B cell (primary cell): ENCODE data around the gene CCR1. TPM values are rescaled to one million over a fixed set of nuclear protein-coding genes. Genes with fewer than 3 reads are reported as not detected.

Source experiments
- ATAC-seq: fragments of 200-7000 bp; cut with Tn5 transposase; one replicate; pipeline ENCODE4 v1.10.0; 2021; ENCODE audit warnings: low read depth, mild to moderate bottlenecking, moderate number of reproducible peaks, moderate library complexity
- CTCF ChIA-PET: fragments of 350-600 bp; sonication (Branson Sonifier 250); formaldehyde crosslinking; loops from one replicate; lab custom pipeline; 2021; ENCODE audit warnings: antibody characterized with exemption, inconsistent platforms; lab: Charles Lee
- POLR2A ChIA-PET: fragments of 350-600 bp; sonication (Branson Sonifier 250); formaldehyde crosslinking; loops from one replicate; lab custom pipeline; 2021; ENCODE audit warnings: antibody characterized with exemption; lab: Charles Lee
- DNase-seq: peaks from one replicate; pipeline ENCODE4 v3.0.0; 2013
- H2AFZ ChIP-seq: 2 replicates; pipeline ENCODE4 v1.6.1; 2012; ENCODE audit warnings: mild to moderate bottlenecking, low read depth, low read length; ENCODE audit not compliant: insufficient read depth, poor library complexity, severe bottlenecking
- H3K27ac ChIP-seq, 2 donors: 1 replicate in 1 of 2; 2 replicates in 1 of 2; pipeline ENCODE4 v1.5.1; 2012 to 2013; ENCODE audit warnings: low read length in 2 of 2, mild to moderate bottlenecking in 2 of 2, moderate library complexity in 1 of 2
- H3K27me3 ChIP-seq, 4 experiments: fragments of 200-600 bp in 1 of 4; sonication (generic) in 1 of 4; replicated peaks in 1 of 4; 1 replicate in 2 of 4; 2 replicates in 2 of 4; pipeline versions ENCODE4 v1.6.1 to v1.7.0; 2013 to 2016; ENCODE audit warnings: low read length in 3 of 4, mild to moderate bottlenecking in 2 of 4, mixed read lengths in 1 of 4, moderate library complexity in 1 of 4; ENCODE audit not compliant: insufficient read depth in 4 of 4, control insufficient read depth in 3 of 4; ENCODE audit errors: control extremely low read depth in 1 of 4
- H3K36me3 ChIP-seq, 2 experiments: replicated peaks in 1 of 2; 1 replicate in 1 of 2; 2 replicates in 1 of 2; pipeline versions ENCODE4 v1.6.1 to v1.7.1; 2013; ENCODE audit warnings: low read length in 1 of 2; ENCODE audit not compliant: insufficient read depth in 2 of 2, control insufficient read depth in 1 of 2; ENCODE audit errors: control extremely low read depth in 1 of 2, extremely low read depth in 1 of 2
- H3K4me1 ChIP-seq, 2 donors: fragments of 200-600 bp in 1 of 2; sonication (generic) in 1 of 2; 1 replicate in 1 of 2; 2 replicates in 1 of 2; pipeline versions ENCODE4 v1.5.1 to v1.6.1; 2013 to 2017; ENCODE audit warnings: low read length in 2 of 2; ENCODE audit not compliant: control insufficient read depth in 2 of 2, insufficient read depth in 2 of 2
- H3K4me2 ChIP-seq: replicated peaks from 2 replicates; pipeline ENCODE3; 2012; ENCODE audit warnings: mild to moderate bottlenecking, low read depth, low read length; ENCODE audit not compliant: poor library complexity, severe bottlenecking
- H3K4me3 ChIP-seq, 5 experiments: fragments of 200-600 bp in 1 of 5; sonication (generic) in 1 of 5; 1 replicate in 3 of 5; 2 replicates in 2 of 5; pipeline versions ENCODE4 v1.5.1 to v1.7.0; 2011 to 2016; ENCODE audit warnings: low read length in 4 of 5, mild to moderate bottlenecking in 4 of 5, low read depth in 2 of 5, control low read depth in 1 of 5, moderate library complexity in 1 of 5; ENCODE audit not compliant: insufficient read depth in 1 of 5; ENCODE audit errors: control extremely low read depth in 1 of 5, extremely low read depth in 1 of 5
- H3K79me2 ChIP-seq: fragments of 200-600 bp; sonication (generic); one replicate; pipeline ENCODE4 v1.6.0; 2016; ENCODE audit warnings: low read length; ENCODE audit not compliant: control insufficient read depth, insufficient read depth
- H3K9ac ChIP-seq: fragments of 200-600 bp; sonication (generic); 2 replicates; pipeline ENCODE4 v1.6.1; 2017; ENCODE audit warnings: mild to moderate bottlenecking, low read length, moderate library complexity
- H3K9me3 ChIP-seq, 3 donors: one replicate each; pipeline versions ENCODE4 v1.6.1 to v1.7.1; 2013; ENCODE audit warnings: low read length in 2 of 3; ENCODE audit not compliant: control insufficient read depth in 2 of 3, insufficient read depth in 1 of 3; ENCODE audit errors: control extremely low read depth in 1 of 3
- H4K20me1 ChIP-seq: 2 replicates; pipeline ENCODE4 v1.6.0; 2012; ENCODE audit warnings: mild to moderate bottlenecking, low read length; ENCODE audit not compliant: insufficient read depth, control insufficient read depth, poor library complexity, severe bottlenecking
- H3K27ac Mint-ChIP-seq: one replicate; pipeline ENCODE4 v1.8.0; 2021; ENCODE audit warnings: mixed read lengths
- H3K27me3 Mint-ChIP-seq: one replicate; pipeline ENCODE4 v1.8.0; 2021; ENCODE audit warnings: mixed read lengths
- H3K4me1 Mint-ChIP-seq: one replicate; pipeline ENCODE4 v1.8.0; 2021; ENCODE audit warnings: mixed read lengths
- H3K4me3 Mint-ChIP-seq: one replicate; pipeline ENCODE4 v1.8.0; 2021; ENCODE audit warnings: mixed read lengths
- H3K9me3 Mint-ChIP-seq: one replicate; pipeline ENCODE4 v1.8.0; 2022; ENCODE audit warnings: mixed read lengths; ENCODE audit not compliant: insufficient read depth
- EZH2 ChIP-seq: IDR thresholded peaks from 2 replicates; pipeline ENCODE4 v1.6.1; 2012; ENCODE audit warnings: borderline replicate concordance, low read depth, mild to moderate bottlenecking, moderate library complexity, low read length; ENCODE audit not compliant: insufficient read depth, poor library complexity, severe bottlenecking
- WGBS: methylation state at CpG from one replicate; pipeline ENCODE4 v1.1.5; 2013; ENCODE audit warnings: missing lambda C conversion rate; ENCODE audit not compliant: insufficient coverage; 5-methylcytosine and 5-hydroxymethylcytosine counted together
- intact Hi-C: fragments of 100-400 bp; cut with micrococcal nuclease; formaldehyde crosslinking; loops from one replicate; pipeline ENCODE4 v1.10.0; 2022
- polyA plus RNA-seq: library from polyadenylated mRNA; depleted of rRNA; stranded (reverse); fragments of >200 nt; gene quantifications from 2 replicates; pipeline ENCODE4 v1.2.3, GENCODE V29; 2012
- total RNA-seq, 2 donors: library from RNA; stranded (reverse); fragments of 120-200 nt in 1 of 2; gene quantifications; 1 replicate in 1 of 2; 2 replicates in 1 of 2; pipeline versions ENCODE4 v1.2.3 to v1.2.4, GENCODE V29; 2013 to 2022
- TF ChIP-seq, protein P1 (sequence below): fragments of 200-600 bp; IDR thresholded peaks from one replicate; pipeline ENCODE4 v1.8.0; 2022; ENCODE audit warnings: antibody characterized with exemption, mild to moderate bottlenecking

CCR1 gene
- total and polyA plus RNA-seq, 2 donors (not counting 1 experiment from before 2014, with no cell fraction given), result 0.54 to 0.79 TPM

DNA sequence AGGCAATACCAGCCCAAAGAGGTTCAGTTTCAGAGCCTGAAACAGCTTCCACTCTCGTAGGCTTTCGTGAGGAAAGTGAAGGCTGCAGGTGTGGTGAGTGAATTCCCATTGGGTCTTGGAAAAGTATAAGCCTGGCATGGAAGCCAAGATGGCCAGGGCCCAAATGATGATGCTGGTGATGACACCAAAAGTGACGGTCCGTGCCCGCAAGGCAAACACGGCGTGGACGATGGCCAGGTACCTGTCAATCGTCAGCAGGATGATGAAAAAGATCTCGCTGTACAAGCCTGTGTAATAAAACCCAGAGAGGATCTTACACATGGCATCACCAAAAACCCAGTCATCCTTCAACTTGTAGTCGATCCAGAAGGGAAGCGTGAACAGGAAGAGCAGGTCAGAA is 4.4 kb downstream of the CCR1 start:
- Histone ChIP-seq H3K27me3 (no peaks in the 10 kb centered on the region), H3K79me2 (peaks cover 4% of the 10 kb centered on the region), H2AFZ (no peak overlapping the region), H3K27ac (no peak overlapping the region), H3K9me3 (no peaks in the 10 kb centered on the region), H3K4me2 (no peak overlapping the region), H3K36me3 (no peaks in the 10 kb centered on the region), H3K4me1 (peaks cover 17 to 20% of the 10 kb centered on the region in 2 donors), H3K4me3 (no peak overlapping the region), H3K9ac (no peak overlapping the region), H4K20me1 (no peaks in the 10 kb centered on the region)
- TF ChIP-seq, protein P1, sequence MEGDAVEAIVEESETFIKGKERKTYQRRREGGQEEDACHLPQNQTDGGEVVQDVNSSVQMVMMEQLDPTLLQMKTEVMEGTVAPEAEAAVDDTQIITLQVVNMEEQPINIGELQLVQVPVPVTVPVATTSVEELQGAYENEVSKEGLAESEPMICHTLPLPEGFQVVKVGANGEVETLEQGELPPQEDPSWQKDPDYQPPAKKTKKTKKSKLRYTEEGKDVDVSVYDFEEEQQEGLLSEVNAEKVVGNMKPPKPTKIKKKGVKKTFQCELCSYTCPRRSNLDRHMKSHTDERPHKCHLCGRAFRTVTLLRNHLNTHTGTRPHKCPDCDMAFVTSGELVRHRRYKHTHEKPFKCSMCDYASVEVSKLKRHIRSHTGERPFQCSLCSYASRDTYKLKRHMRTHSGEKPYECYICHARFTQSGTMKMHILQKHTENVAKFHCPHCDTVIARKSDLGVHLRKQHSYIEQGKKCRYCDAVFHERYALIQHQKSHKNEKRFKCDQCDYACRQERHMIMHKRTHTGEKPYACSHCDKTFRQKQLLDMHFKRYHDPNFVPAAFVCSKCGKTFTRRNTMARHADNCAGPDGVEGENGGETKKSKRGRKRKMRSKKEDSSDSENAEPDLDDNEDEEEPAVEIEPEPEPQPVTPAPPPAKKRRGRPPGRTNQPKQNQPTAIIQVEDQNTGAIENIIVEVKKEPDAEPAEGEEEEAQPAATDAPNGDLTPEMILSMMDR, result no peak
- no peak for TF ChIP-seq EZH2
- ATAC-seq (no peak), DNase-seq (no peak)
- WGBS, result 94% methylated on average over 9 of the region's 12 CpGs
- no peak overlapping the region for H3K4me3 Mint-ChIP-seq
- intact Hi-C loops, result no loop called here
- POLR2A ChIA-PET, result no interaction called here
- H3K27ac Mint-ChIP-seq, result no peak overlapping the region
- no peaks in the 10 kb centered on the region for H3K27me3 Mint-ChIP-seq
- H3K4me1 Mint-ChIP-seq, result peaks cover 35% of the 10 kb centered on the region
- CTCF ChIA-PET, result no interaction called here
- H3K9me3 Mint-ChIP-seq, result no peaks in the 10 kb centered on the region

DNA sequence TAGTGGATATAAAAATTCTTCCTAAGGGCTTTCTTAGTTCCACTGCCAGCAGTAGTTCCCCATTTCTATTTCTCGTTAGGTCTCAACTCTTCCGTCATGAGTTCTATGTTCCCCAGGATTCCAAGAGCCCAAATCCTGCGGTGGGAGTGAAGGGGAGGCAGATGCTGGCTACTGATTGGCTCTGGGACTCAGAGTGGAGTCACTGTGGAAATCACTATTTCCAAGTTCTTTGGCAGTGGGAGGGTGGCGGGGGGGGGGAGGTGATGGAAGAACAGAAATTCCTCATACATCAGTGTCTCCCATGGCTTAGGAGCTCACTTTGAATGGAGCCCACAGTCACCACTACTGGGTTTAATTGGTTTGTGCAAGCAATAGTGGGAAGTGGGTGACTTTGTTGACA is 5.6 kb downstream of the CCR1 start:
- TF ChIP-seq EZH2, result no peak
- TF ChIP-seq, protein P1, result no peak
- ATAC-seq (no peak), DNase-seq (no peak)
- no peak overlapping the region for H3K4me2 ChIP-seq
- peaks cover 7 to 8% of the 10 kb centered on the region in 2 donors for H3K4me1 ChIP-seq
- 100% methylated on average over 2 of the region's 4 CpGs for WGBS
- H3K36me3 ChIP-seq, result no peaks in the 10 kb centered on the region
- H2AFZ ChIP-seq, result no peak overlapping the region
- H3K9ac ChIP-seq, result no peak overlapping the region
- no peaks in the 10 kb centered on the region for H3K27me3 ChIP-seq
- no peak overlapping the region for H3K27ac Mint-ChIP-seq
- POLR2A ChIA-PET, result no interaction called here
- H3K4me3 Mint-ChIP-seq, result no peak overlapping the region
- no peaks in the 10 kb centered on the region for H3K9me3 Mint-ChIP-seq
- no peak overlapping the region for H3K4me3 ChIP-seq
- no peaks in the 10 kb centered on the region for H3K27me3 Mint-ChIP-seq
- no peaks in the 10 kb centered on the region for H4K20me1 ChIP-seq
- peaks cover 25% of the 10 kb centered on the region for H3K4me1 Mint-ChIP-seq
- peaks cover 4% of the 10 kb centered on the region for H3K79me2 ChIP-seq
- no peak overlapping the region for H3K27ac ChIP-seq
- intact Hi-C loops, result no loop called here
- peaks cover 0 to 2% (median 0%) of the 10 kb centered on the region in 3 donors for H3K9me3 ChIP-seq
- CTCF ChIA-PET, result interaction anchor here (1.6 kb wide), 1 partner anchor 115 kb away, joined by 3 read pairs; no protein-coding TSS in a partner anchor
